ENCODE measurements around the gene TXLNG. TPM values are rescaled to one million over a fixed set of nuclear protein-coding genes. Genes with fewer than 3 reads are reported as not detected.
A peak's percentile ranks its signal among the peaks of the same experiment; 100 is the strongest.

TXLNG gene
- total RNA-seq, 2 experiments from 2014 or later = 17.3 to 18.8 TPM

DNA sequence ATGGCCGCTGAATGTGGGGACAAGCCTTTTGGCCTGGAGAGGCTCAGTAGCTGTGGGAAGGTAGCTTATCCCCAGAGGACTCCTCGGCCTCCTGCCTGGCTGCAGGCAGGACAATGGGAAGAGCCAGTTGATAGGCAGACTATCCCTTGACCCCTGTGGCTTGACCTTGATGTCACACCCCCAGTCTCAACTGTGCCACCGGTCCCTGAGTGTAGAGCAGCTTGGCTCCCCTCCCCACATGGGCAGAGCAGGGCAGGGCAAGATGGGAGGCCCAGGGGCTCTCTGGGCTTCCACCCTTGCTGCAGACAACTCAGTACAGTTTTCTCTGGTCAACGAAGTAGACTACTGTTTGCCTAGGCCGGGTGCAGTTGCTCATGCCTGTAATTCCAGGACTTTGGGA, 41.2 kb upstream of the TXLNG start:
- Mint-ChIP-seq H3K4me1 (ENCODE audit: low read depth) (no peaks in the 10 kb centered on the region), H3K27me3 (no peaks in the 10 kb centered on the region), H3K4me3 (no peak overlapping the region), H3K36me3 (ENCODE audit: low read depth) (peaks cover 5% of the 10 kb centered on the region), H3K27ac (no peak overlapping the region), H3K9me3 (no peaks in the 10 kb centered on the region)
- POLR2A ChIA-PET = no interaction called here
- TF ChIP-seq, protein P1, sequence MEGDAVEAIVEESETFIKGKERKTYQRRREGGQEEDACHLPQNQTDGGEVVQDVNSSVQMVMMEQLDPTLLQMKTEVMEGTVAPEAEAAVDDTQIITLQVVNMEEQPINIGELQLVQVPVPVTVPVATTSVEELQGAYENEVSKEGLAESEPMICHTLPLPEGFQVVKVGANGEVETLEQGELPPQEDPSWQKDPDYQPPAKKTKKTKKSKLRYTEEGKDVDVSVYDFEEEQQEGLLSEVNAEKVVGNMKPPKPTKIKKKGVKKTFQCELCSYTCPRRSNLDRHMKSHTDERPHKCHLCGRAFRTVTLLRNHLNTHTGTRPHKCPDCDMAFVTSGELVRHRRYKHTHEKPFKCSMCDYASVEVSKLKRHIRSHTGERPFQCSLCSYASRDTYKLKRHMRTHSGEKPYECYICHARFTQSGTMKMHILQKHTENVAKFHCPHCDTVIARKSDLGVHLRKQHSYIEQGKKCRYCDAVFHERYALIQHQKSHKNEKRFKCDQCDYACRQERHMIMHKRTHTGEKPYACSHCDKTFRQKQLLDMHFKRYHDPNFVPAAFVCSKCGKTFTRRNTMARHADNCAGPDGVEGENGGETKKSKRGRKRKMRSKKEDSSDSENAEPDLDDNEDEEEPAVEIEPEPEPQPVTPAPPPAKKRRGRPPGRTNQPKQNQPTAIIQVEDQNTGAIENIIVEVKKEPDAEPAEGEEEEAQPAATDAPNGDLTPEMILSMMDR (IDR thresholded peaks at IDR 0.05) = no peak
- no peak for DNase-seq
- intact Hi-C loops (cut with micrococcal nuclease) = no loop called here
- ATAC-seq = no peak
- CTCF ChIA-PET = no interaction called here

DNA sequence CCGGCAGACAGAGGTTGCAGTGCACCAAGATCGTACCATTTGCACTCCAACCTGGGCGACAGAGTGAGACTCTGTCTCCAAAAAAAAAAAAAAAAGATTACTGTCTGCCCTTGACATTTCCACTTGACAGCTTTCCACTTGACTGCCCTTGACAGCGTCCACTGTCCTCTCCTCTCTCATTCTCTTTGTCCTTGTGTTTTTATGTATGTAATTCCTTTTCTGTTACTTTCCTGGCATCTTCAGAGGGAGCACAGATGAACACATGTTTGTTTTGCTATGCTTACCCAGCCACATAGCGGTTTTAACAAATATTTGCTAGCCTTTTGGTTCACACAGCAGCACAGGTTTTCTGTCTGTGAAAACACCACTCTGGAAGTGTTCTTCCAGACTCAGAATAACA, 40.6 kb upstream of the TXLNG start:
- no peak for ATAC-seq
- H3K4me1 Mint-ChIP-seq (ENCODE audit: low read depth) = no peaks in the 10 kb centered on the region
- CTCF ChIA-PET = no interaction called here
- no peak overlapping the region for H3K4me3 Mint-ChIP-seq
- no peak overlapping the region for H3K27ac Mint-ChIP-seq
- H3K9me3 Mint-ChIP-seq = no peaks in the 10 kb centered on the region
- TF ChIP-seq, protein P1 (IDR thresholded peaks at IDR 0.05) = no peak
- POLR2A ChIA-PET = no interaction called here
- peaks cover 5% of the 10 kb centered on the region for H3K36me3 Mint-ChIP-seq (ENCODE audit: low read depth)
- H3K27me3 Mint-ChIP-seq = no peaks in the 10 kb centered on the region
- intact Hi-C loops (cut with micrococcal nuclease) = no loop called here
- no peak for DNase-seq

GRCh38 chrX:16748425-16748824, 37.8 kb upstream of the TXLNG start:
- H3K36me3 Mint-ChIP-seq (ENCODE audit: low read depth) = peaks cover 4% of the 10 kb centered on the region
- H3K4me1 Mint-ChIP-seq (ENCODE audit: low read depth) = no peaks in the 10 kb centered on the region
- H3K4me3 Mint-ChIP-seq = no peak overlapping the region
- no peaks in the 10 kb centered on the region for H3K27me3 Mint-ChIP-seq
- TF ChIP-seq, protein P1 (IDR thresholded peaks at IDR 0.05) = no peak
- POLR2A ChIA-PET = no interaction called here
- H3K9me3 Mint-ChIP-seq = no peaks in the 10 kb centered on the region
- DNase-seq (no peak), ATAC-seq (no peak)
- CTCF ChIA-PET = no interaction called here
- intact Hi-C loops (cut with micrococcal nuclease) = no loop called here
- no peak overlapping the region for H3K27ac Mint-ChIP-seq

- H3K27me3 Mint-ChIP-seq = no peaks in the 10 kb centered on the region
- DNase-seq (no peak), ATAC-seq (no peak)
- TF ChIP-seq, protein P1 (IDR thresholded peaks at IDR 0.05) = no peak
- H3K4me3 Mint-ChIP-seq = no peak overlapping the region
- H3K4me1 Mint-ChIP-seq (ENCODE audit: low read depth) = no peaks in the 10 kb centered on the region
- H3K27ac Mint-ChIP-seq = no peak overlapping the region
- CTCF ChIA-PET = no interaction called here
- peaks cover 2% of the 10 kb centered on the region for H3K36me3 Mint-ChIP-seq (ENCODE audit: low read depth)
- no peaks in the 10 kb centered on the region for H3K9me3 Mint-ChIP-seq
- intact Hi-C loops (cut with micrococcal nuclease) = no loop called here
- POLR2A ChIA-PET = no interaction called here
Observed at GRCh38 chrX:16750136-16750535, 36.1 kb upstream of the TXLNG start.

DNA sequence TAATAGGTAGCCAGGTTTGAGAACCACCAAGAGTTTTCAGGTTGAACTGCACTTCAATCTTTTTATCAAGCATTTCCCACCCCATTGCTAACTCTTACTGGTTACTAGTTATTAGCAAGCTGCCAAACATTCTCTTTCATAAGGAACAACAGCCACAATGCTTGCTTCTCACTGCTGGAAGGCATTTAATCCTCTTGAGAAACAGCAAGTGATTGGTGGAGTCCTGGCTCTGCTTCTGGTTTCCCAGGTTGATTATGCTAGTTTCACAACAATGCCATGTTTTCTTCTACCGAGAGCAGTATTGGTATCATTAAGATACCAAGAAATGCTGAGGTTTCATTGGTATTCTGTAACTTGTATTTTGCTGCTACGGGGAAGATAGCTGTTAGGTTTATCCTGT, 32.2 kb upstream of the TXLNG start:
- POLR2A ChIA-PET = no interaction called here
- H3K4me1 Mint-ChIP-seq (ENCODE audit: low read depth) = no peaks in the 10 kb centered on the region
- no peak overlapping the region for H3K4me3 Mint-ChIP-seq

More for the DNA sequence above, 32.2 kb upstream of the TXLNG start:
- TF ChIP-seq, protein P1 (IDR thresholded peaks at IDR 0.05) = no peak
- intact Hi-C loops (cut with micrococcal nuclease) = no loop called here
- DNase-seq (no peak), ATAC-seq (no peak)
- Mint-ChIP-seq H3K27ac (peak overlapping the region; percentile 8), H3K27me3 (no peaks in the 10 kb centered on the region), H3K36me3 (ENCODE audit: low read depth) (peaks cover 8% of the 10 kb centered on the region), H3K9me3 (no peaks in the 10 kb centered on the region)
- CTCF ChIA-PET = no interaction called here
